CD14-positive monocyte (primary cell): ENCODE results near the gene KCNIP3. TPM values are rescaled to one million over a fixed set of nuclear protein-coding genes. Genes with fewer than 3 reads are reported as not detected.
A peak's percentile ranks its signal among the peaks of the same experiment; 100 is the strongest.

ENCODE experiments used
- DNase-seq, 3 donors: peaks; one replicate each; pipeline ENCODE4 v3.0.0-alpha.2; 2011 to 2022
- H2AFZ ChIP-seq: 2 replicates; pipeline ENCODE4 v1.6.0; 2012; ENCODE audit warnings: mild to moderate bottlenecking, low read depth, low read length, inconsistent platforms; ENCODE audit not compliant: insufficient read depth, poor library complexity, severe bottlenecking
- H3K27ac ChIP-seq, 2 donors: 1 replicate in 1 of 2; 2 replicates in 1 of 2; pipeline ENCODE4 v1.5.1; 2012 to 2013; ENCODE audit warnings: low read length in 2 of 2, control low read depth in 1 of 2, inconsistent platforms in 1 of 2, low read depth in 1 of 2, mild to moderate bottlenecking in 1 of 2
- H3K27me3 ChIP-seq, 2 donors: one replicate each; pipeline versions ENCODE4 v1.6.0 to v1.6.1; 2011 to 2013; ENCODE audit warnings: low read length in 2 of 2; ENCODE audit not compliant: control insufficient read depth in 2 of 2, insufficient read depth in 2 of 2
- H3K36me3 ChIP-seq, 2 donors: replicated peaks in 1 of 2; 1 replicate in 1 of 2; 2 replicates in 1 of 2; pipeline versions ENCODE4 v1.5.1 to v1.6.1; 2012 to 2013; ENCODE audit warnings: low read length in 2 of 2, control low read depth in 1 of 2, inconsistent platforms in 1 of 2, mild to moderate bottlenecking in 1 of 2; ENCODE audit not compliant: insufficient read depth in 2 of 2, control insufficient read depth in 1 of 2
- H3K4me1 ChIP-seq, 2 donors: 1 replicate in 1 of 2; 2 replicates in 1 of 2; pipeline versions ENCODE4 v1.5.1 to v1.6.1; 2012 to 2013; ENCODE audit warnings: low read length in 2 of 2, control low read depth in 1 of 2, inconsistent platforms in 1 of 2, mild to moderate bottlenecking in 1 of 2, moderate library complexity in 1 of 2; ENCODE audit not compliant: insufficient read depth in 2 of 2, control insufficient read depth in 1 of 2
- H3K4me2 ChIP-seq: replicated peaks from 2 replicates; pipeline ENCODE3; 2012; ENCODE audit warnings: low read length, moderate library complexity, mild to moderate bottlenecking; ENCODE audit not compliant: poor library complexity, severe bottlenecking; ENCODE audit errors: extremely low read depth
- H3K4me3 ChIP-seq, 3 experiments: fragments of 200-600 bp in 1 of 3; sonication (generic) in 1 of 3; replicated peaks in 1 of 3; 1 replicate in 2 of 3; 2 replicates in 1 of 3; pipeline ENCODE4 v1.5.1; 2011 to 2013; ENCODE audit warnings: low read length in 3 of 3, mild to moderate bottlenecking in 3 of 3, control low read depth in 2 of 3, low read depth in 2 of 3, inconsistent platforms in 1 of 3, moderate library complexity in 1 of 3
- H3K79me2 ChIP-seq: 2 replicates; pipeline ENCODE4 v1.6.0; 2012; ENCODE audit warnings: mild to moderate bottlenecking, control low read depth, inconsistent platforms, low read length, moderate library complexity; ENCODE audit not compliant: insufficient read depth
- H3K9ac ChIP-seq: 2 replicates; pipeline ENCODE4 v1.6.0; 2017; ENCODE audit warnings: low read length, mild to moderate bottlenecking; ENCODE audit not compliant: insufficient read depth, poor library complexity, severe bottlenecking
- H3K9me3 ChIP-seq, 2 donors: replicated peaks in 1 of 2; 1 replicate in 1 of 2; 2 replicates in 1 of 2; pipeline versions ENCODE4 v1.5.1 to v1.6.1; 2012 to 2013; ENCODE audit warnings: low read length in 2 of 2, control low read depth in 1 of 2; ENCODE audit not compliant: control insufficient read depth in 1 of 2, insufficient read depth in 1 of 2
- H4K20me1 ChIP-seq: 2 replicates; pipeline ENCODE4 v1.6.0; 2012; ENCODE audit warnings: mild to moderate bottlenecking, low read length, control low read depth, moderate library complexity; ENCODE audit not compliant: insufficient read depth
- H3K27ac Mint-ChIP-seq, 7 donors: one replicate each; pipeline ENCODE4 v1.8.0; 2020; ENCODE audit warnings: mild to moderate bottlenecking in 7 of 7, mixed read lengths in 7 of 7, moderate library complexity in 6 of 7, inconsistent platforms in 2 of 7
- H3K27me3 Mint-ChIP-seq, 3 donors: one replicate each; pipeline ENCODE4 v1.8.0; 2021 to 2022; ENCODE audit warnings: low read depth in 3 of 3, mild to moderate bottlenecking in 3 of 3, mixed read lengths in 3 of 3, moderate library complexity in 3 of 3, inconsistent platforms in 1 of 3
- H3K36me3 Mint-ChIP-seq, 2 donors: one replicate each; pipeline ENCODE4 v1.8.0; 2020; ENCODE audit warnings: mixed read lengths in 2 of 2, inconsistent platforms in 1 of 2, mild to moderate bottlenecking in 1 of 2
- H3K4me1 Mint-ChIP-seq: one replicate; pipeline ENCODE4 v1.8.0; 2020; ENCODE audit warnings: mild to moderate bottlenecking, mixed read lengths
- H3K4me3 Mint-ChIP-seq, 2 donors: one replicate each; pipeline ENCODE4 v1.8.0; 2020; ENCODE audit warnings: mild to moderate bottlenecking in 2 of 2, mixed read lengths in 2 of 2, moderate library complexity in 1 of 2
- H3K9me3 Mint-ChIP-seq, 7 donors: one replicate each; pipeline ENCODE4 v1.8.0; 2020 to 2022; ENCODE audit warnings: mixed read lengths in 7 of 7, mild to moderate bottlenecking in 6 of 7, moderate library complexity in 6 of 7, inconsistent platforms in 2 of 7
- WGBS: methylation state at CpG from one replicate; pipeline ENCODE4 v1.1.5; 2013; ENCODE audit warnings: missing lambda C conversion rate; ENCODE audit not compliant: insufficient coverage; 5-methylcytosine and 5-hydroxymethylcytosine counted together
- intact Hi-C, 2 donors: fragments of 100-400 bp; cut with micrococcal nuclease; formaldehyde crosslinking; loops; one replicate each; pipeline versions ENCODE4 v1.15.0 to v1.15.1; 2023
- polyA plus RNA-seq, 3 donors: library from polyadenylated mRNA; depleted of rRNA in 1 of 3; unstranded in 2 of 3; stranded (reverse) in 1 of 3; fragments of 300-500 nt in 2 of 3; fragments of >200 nt in 1 of 3; fragmentation: Illumina TruSeq in 2 of 3; gene quantifications; 1 replicate in 2 of 3; 2 replicates in 1 of 3; pipeline ENCODE4 v1.2.3, GENCODE V29; 2012 to 2021
- TF ChIP-seq, protein P1 (sequence below): fragments of 200-600 bp; IDR thresholded peaks from one replicate; pipeline ENCODE4 v1.8.0; 2022; ENCODE audit warnings: antibody characterized with exemption, mild to moderate bottlenecking

Gene KCNIP3
- polyA plus RNA-seq, 3 donors: not detected

DNA sequence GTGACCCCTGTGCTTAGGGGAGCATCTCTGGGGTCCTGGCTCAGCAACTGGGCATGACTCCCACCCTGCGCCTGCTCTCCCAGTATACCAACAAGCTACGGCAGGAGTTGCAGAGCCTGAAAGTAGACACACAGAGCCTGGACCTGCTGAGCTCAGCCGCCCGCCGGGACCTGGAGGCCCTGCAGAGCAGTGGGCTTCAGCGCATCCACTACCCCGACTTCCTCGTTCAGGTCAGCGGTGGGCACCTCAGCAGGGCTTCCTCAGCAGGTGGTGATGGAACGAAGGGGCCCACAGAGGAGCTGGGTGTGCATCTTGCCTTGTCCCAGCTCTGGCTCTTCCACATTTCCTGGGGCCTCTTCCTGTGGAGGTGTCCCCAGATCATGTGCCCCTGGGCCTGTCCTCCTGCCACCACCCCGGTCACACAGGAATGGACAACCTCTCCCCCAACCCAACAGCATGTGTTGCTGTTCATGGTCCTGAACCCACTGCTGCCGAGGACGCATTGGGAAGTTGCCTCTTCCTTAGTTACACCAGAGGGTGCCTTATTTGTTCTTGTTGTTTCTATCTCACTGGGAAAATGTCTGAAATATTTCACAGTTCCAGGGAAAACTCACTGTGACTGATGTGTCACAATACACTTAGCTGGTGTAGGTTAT, 12.1 kb upstream of the KCNIP3 start:
- no peak overlapping the region for H3K27ac ChIP-seq
- H3K4me2 ChIP-seq: no peak overlapping the region
- H3K4me3 ChIP-seq: no peak overlapping the region
- no peak overlapping the region for H2AFZ ChIP-seq
- no peak for DNase-seq
- intact Hi-C loops: no loop called here
- TF ChIP-seq, protein P1, sequence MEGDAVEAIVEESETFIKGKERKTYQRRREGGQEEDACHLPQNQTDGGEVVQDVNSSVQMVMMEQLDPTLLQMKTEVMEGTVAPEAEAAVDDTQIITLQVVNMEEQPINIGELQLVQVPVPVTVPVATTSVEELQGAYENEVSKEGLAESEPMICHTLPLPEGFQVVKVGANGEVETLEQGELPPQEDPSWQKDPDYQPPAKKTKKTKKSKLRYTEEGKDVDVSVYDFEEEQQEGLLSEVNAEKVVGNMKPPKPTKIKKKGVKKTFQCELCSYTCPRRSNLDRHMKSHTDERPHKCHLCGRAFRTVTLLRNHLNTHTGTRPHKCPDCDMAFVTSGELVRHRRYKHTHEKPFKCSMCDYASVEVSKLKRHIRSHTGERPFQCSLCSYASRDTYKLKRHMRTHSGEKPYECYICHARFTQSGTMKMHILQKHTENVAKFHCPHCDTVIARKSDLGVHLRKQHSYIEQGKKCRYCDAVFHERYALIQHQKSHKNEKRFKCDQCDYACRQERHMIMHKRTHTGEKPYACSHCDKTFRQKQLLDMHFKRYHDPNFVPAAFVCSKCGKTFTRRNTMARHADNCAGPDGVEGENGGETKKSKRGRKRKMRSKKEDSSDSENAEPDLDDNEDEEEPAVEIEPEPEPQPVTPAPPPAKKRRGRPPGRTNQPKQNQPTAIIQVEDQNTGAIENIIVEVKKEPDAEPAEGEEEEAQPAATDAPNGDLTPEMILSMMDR: no peak
- no peaks in the 10 kb centered on the region for H3K79me2 ChIP-seq
- no peaks in the 10 kb centered on the region for H3K4me1 Mint-ChIP-seq
- H4K20me1 ChIP-seq: no peaks in the 10 kb centered on the region
- peaks cover 0 to 5% (median under 1%) of the 10 kb centered on the region in 7 donors for H3K9me3 Mint-ChIP-seq
- H3K36me3 ChIP-seq: no peaks in the 10 kb centered on the region
- H3K9me3 ChIP-seq: no peaks in the 10 kb centered on the region
- H3K27me3 Mint-ChIP-seq: peaks cover 0 to 4% (median 2%) of the 10 kb centered on the region in 3 donors
- no peaks in the 10 kb centered on the region for H3K36me3 Mint-ChIP-seq
- no peaks in the 10 kb centered on the region for H3K27me3 ChIP-seq
- H3K4me3 Mint-ChIP-seq: no peak overlapping the region
- no peak overlapping the region for H3K9ac ChIP-seq
- H3K4me1 ChIP-seq: no peaks in the 10 kb centered on the region
- WGBS: 90% methylated on average over 10 of the region's 13 CpGs
- peak overlapping the region in 1 of 7 donors; percentile 48 for H3K27ac Mint-ChIP-seq

DNA sequence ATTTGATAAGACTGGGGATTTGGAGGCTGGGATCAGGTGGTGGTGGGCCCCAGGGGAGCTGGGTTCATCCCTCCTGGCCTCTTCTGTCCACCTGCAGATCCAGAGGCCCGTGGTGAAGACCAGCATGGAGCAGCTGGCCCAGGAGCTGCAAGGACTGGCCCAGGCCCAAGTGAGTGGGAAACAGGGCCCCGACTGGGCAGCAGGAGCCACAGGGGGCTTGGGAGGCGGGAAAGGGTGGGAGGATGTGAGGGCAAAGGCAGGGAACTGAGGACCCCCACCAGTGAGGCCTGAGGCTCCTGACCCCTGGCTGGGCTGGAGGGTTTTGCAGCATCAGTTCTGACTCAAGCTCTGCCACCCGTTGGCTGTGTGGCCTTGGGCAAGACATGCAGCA, 11.6 kb upstream of the KCNIP3 start:
- H3K27me3 Mint-ChIP-seq: peaks cover 1 to 4% (median 2%) of the 10 kb centered on the region in 3 donors
- WGBS: 65% methylated on average over 4 of the region's 4 CpGs
- no peaks in the 10 kb centered on the region for H3K36me3 ChIP-seq
- H2AFZ ChIP-seq: no peak overlapping the region
- H3K9me3 ChIP-seq: peaks cover 0 to 3% of the 10 kb centered on the region in 2 donors
- peak overlapping the region in 1 of 7 donors; percentile 48 for H3K27ac Mint-ChIP-seq
- H4K20me1 ChIP-seq: no peaks in the 10 kb centered on the region
- H3K36me3 Mint-ChIP-seq: no peaks in the 10 kb centered on the region
- TF ChIP-seq, protein P1: no peak
- H3K4me1 ChIP-seq: no peaks in the 10 kb centered on the region
- H3K79me2 ChIP-seq: no peaks in the 10 kb centered on the region
- H3K4me3 ChIP-seq: no peak overlapping the region
- no peak overlapping the region for H3K27ac ChIP-seq
- H3K9me3 Mint-ChIP-seq: peaks cover 1 to 9% (median 4%) of the 10 kb centered on the region in 7 donors
- no peak overlapping the region for H3K9ac ChIP-seq
- H3K4me3 Mint-ChIP-seq: no peak overlapping the region
- no peaks in the 10 kb centered on the region for H3K4me1 Mint-ChIP-seq
- H3K27me3 ChIP-seq: no peaks in the 10 kb centered on the region
- H3K4me2 ChIP-seq: no peak overlapping the region
- intact Hi-C loops: no loop called here
- no peak for DNase-seq
